ENCODE results near the gene DTL. TPM values are rescaled to one million over a fixed set of nuclear protein-coding genes. Genes with fewer than 3 reads are reported as not detected.
"Not testable (repeated sequence)": the region's sequence is repeated elsewhere in the genome, so short reads cannot be mapped to it uniquely, and the experiment has no call there.

Gene DTL
- 10 to 100 TPM; 74.1 to 77.5 TPM for total RNA-seq

- no peaks in the 10 kb centered on the region for H3K9me3 Mint-ChIP-seq (ENCODE audit: insufficient read depth)
- H3K27me3 Mint-ChIP-seq (ENCODE audit: low read depth): no peaks in the 10 kb centered on the region
- peak within 1 kb of the TSS; percentile 99 for H3K27ac Mint-ChIP-seq
- ChIA-PET POLR2A (interaction anchor here (0.5 to 2.9 kb wide), 25 partner anchors 9 to 776 kb away, joined by 3 to 20 read pairs (median 4); partner anchors contain the start of genes ATF3, NEK2, NSL1 and TATDN3), CTCF (interaction anchor here (0.6 to 6.4 kb wide), 77 partner anchors 8 to 888 kb away, joined by 3 to 114 read pairs (median 4); partner anchors contain the start of genes NEK2, PPP2R5A and SLC30A1)
- peak within 1 kb of the TSS; percentile 98 for H3K4me3 Mint-ChIP-seq
- ATAC-seq (peak; percentile 87), DNase-seq (peak; percentile 100)
- H3K36me3 Mint-ChIP-seq (ENCODE audit: low read depth): peaks cover 59% of the 10 kb centered on the region
- H3K4me1 Mint-ChIP-seq (ENCODE audit: low read depth): peaks cover 56% of the 10 kb centered on the region
These were observed at the start of gene DTL, which contains the start of gene INTS7 for GRCh38 chr1:212035123-212035834. Gene DTL (plus strand): TSS chr1:212035748. CDS start chr1:212035891, 143 bp downstream. Gene INTS7 (minus strand): TSS chr1:212035557. CDS start chr1:212035437, 120 bp downstream.

- H3K4me3 Mint-ChIP-seq: no peak overlapping the region
- ChIA-PET POLR2A (no interaction called here), CTCF (interaction anchor here (0.8 to 1.2 kb wide), 3 partner anchors 49 to 470 kb away, joined by 3 to 4 read pairs (median 4); partner anchors contain the start of genes DTL and INTS7)
- no peaks in the 10 kb centered on the region for H3K27me3 Mint-ChIP-seq (ENCODE audit: low read depth)
- no peaks in the 10 kb centered on the region for H3K9me3 Mint-ChIP-seq (ENCODE audit: insufficient read depth)
- ATAC-seq (no peak), DNase-seq (no peak)
- H3K36me3 Mint-ChIP-seq (ENCODE audit: low read depth): peaks cover 51% of the 10 kb centered on the region
- no peaks in the 10 kb centered on the region for H3K4me1 Mint-ChIP-seq (ENCODE audit: low read depth)
- H3K27ac Mint-ChIP-seq: no peak overlapping the region
These were observed 48.8 kb upstream of the DTL start for GRCh38 chr1:211986628-211987254.

GRCh38 chr1:211991695-211992094, 43.9 kb upstream of the DTL start:
- H3K27ac Mint-ChIP-seq: no peak overlapping the region
- DNase-seq (no peak), ATAC-seq (no peak)
- peaks cover 35% of the 10 kb centered on the region for H3K36me3 Mint-ChIP-seq (ENCODE audit: low read depth)
- H3K27me3 Mint-ChIP-seq (ENCODE audit: low read depth): no peaks in the 10 kb centered on the region
- H3K9me3 Mint-ChIP-seq (ENCODE audit: insufficient read depth): no peaks in the 10 kb centered on the region
- CTCF ChIA-PET: interaction anchor here (1.0 kb wide), 1 partner anchor 294 kb away, joined by 3 read pairs; no protein-coding TSS in a partner anchor
- H3K4me1 Mint-ChIP-seq (ENCODE audit: low read depth): no peaks in the 10 kb centered on the region
- POLR2A ChIA-PET: no interaction called here
- H3K4me3 Mint-ChIP-seq: no peak overlapping the region

GRCh38 chr1:211997426-211997825, 38.1 kb upstream of the DTL start:
- H3K36me3 Mint-ChIP-seq (ENCODE audit: low read depth): peaks cover 46% of the 10 kb centered on the region
- CTCF ChIA-PET, POLR2A ChIA-PET: not testable (repeated sequence)

GRCh38 chr1:212002536-212002935, 33.0 kb upstream of the DTL start:
- H3K4me3 Mint-ChIP-seq: no peak overlapping the region
- no peak overlapping the region for H3K27ac Mint-ChIP-seq
- H3K36me3 Mint-ChIP-seq (ENCODE audit: low read depth): peaks cover 53% of the 10 kb centered on the region
- DNase-seq: no peak
- H3K27me3 Mint-ChIP-seq (ENCODE audit: low read depth): no peaks in the 10 kb centered on the region
- no peaks in the 10 kb centered on the region for H3K4me1 Mint-ChIP-seq (ENCODE audit: low read depth)
- ATAC-seq: no peak
- H3K9me3 Mint-ChIP-seq (ENCODE audit: insufficient read depth): no peaks in the 10 kb centered on the region
- ChIA-PET POLR2A (interaction anchor here (0.6 kb wide), 1 partner anchor 178 kb away, joined by 4 read pairs; no protein-coding TSS in a partner anchor), CTCF (interaction anchor here (0.9 kb wide), 1 partner anchor 322 kb away, joined by 4 read pairs; no protein-coding TSS in a partner anchor)

More at GRCh38 chr1:211997426-211997825, 38.1 kb upstream of the DTL start:
- H3K9me3 Mint-ChIP-seq (ENCODE audit: insufficient read depth); ATAC-seq; H3K4me3 Mint-ChIP-seq; H3K27ac Mint-ChIP-seq; H3K27me3 Mint-ChIP-seq (ENCODE audit: low read depth); DNase-seq; H3K4me1 Mint-ChIP-seq (ENCODE audit: low read depth): not testable (repeated sequence)

GRCh38 chr1:212004895-212005608, 30.5 kb upstream of the DTL start:
- Mint-ChIP-seq H3K4me1 (ENCODE audit: low read depth) (no peaks in the 10 kb centered on the region), H3K36me3 (ENCODE audit: low read depth) (peaks cover 48% of the 10 kb centered on the region), H3K27ac (no peak overlapping the region), H3K9me3 (ENCODE audit: insufficient read depth) (no peaks in the 10 kb centered on the region), H3K27me3 (ENCODE audit: low read depth) (no peaks in the 10 kb centered on the region), H3K4me3 (no peak overlapping the region)
- ChIA-PET CTCF (interaction anchor here (1.0 to 1.6 kb wide), 4 partner anchors 8 to 324 kb away, joined by 3 to 7 read pairs (median 3); partner anchors contain the start of genes DTL and INTS7), POLR2A (no interaction called here)
- no peak for DNase-seq
- ATAC-seq: no peak

GRCh38 chr1:212007178-212007577, 28.4 kb upstream of the DTL start:
- POLR2A ChIA-PET: no interaction called here
- CTCF ChIA-PET: interaction anchor here (0.7 kb wide), 1 partner anchor 309 kb away, joined by 4 read pairs; no protein-coding TSS in a partner anchor
- DNase-seq (no peak), ATAC-seq (no peak)
- no peaks in the 10 kb centered on the region for H3K27me3 Mint-ChIP-seq (ENCODE audit: low read depth)
- H3K27ac Mint-ChIP-seq: no peak overlapping the region
- H3K36me3 Mint-ChIP-seq (ENCODE audit: low read depth): peaks cover 38% of the 10 kb centered on the region
- no peak overlapping the region for H3K4me3 Mint-ChIP-seq
- no peaks in the 10 kb centered on the region for H3K9me3 Mint-ChIP-seq (ENCODE audit: insufficient read depth)
- H3K4me1 Mint-ChIP-seq (ENCODE audit: low read depth): no peaks in the 10 kb centered on the region

- H3K4me3 Mint-ChIP-seq: no peak overlapping the region
- no peaks in the 10 kb centered on the region for H3K27me3 Mint-ChIP-seq (ENCODE audit: low read depth)
- H3K4me1 Mint-ChIP-seq (ENCODE audit: low read depth): no peaks in the 10 kb centered on the region
- peaks cover 31% of the 10 kb centered on the region for H3K36me3 Mint-ChIP-seq (ENCODE audit: low read depth)
- H3K27ac Mint-ChIP-seq: no peak overlapping the region
- POLR2A ChIA-PET: no interaction called here
- DNase-seq (no peak), ATAC-seq (no peak)
- no peaks in the 10 kb centered on the region for H3K9me3 Mint-ChIP-seq (ENCODE audit: insufficient read depth)
- CTCF ChIA-PET: interaction anchor here (0.7 kb wide), 1 partner anchor 310 kb away, joined by 4 read pairs; no protein-coding TSS in a partner anchor
These were observed 27.7 kb upstream of the DTL start for GRCh38 chr1:212007886-212008285.

GRCh38 chr1:212009561-212009960, 26.0 kb upstream of the DTL start:
- H3K9me3 Mint-ChIP-seq (ENCODE audit: insufficient read depth): no peaks in the 10 kb centered on the region
- H3K27ac Mint-ChIP-seq: no peak overlapping the region
- H3K4me3 Mint-ChIP-seq: no peak overlapping the region
- peaks cover 30% of the 10 kb centered on the region for H3K36me3 Mint-ChIP-seq (ENCODE audit: low read depth)
- no peak for DNase-seq
- no peaks in the 10 kb centered on the region for H3K27me3 Mint-ChIP-seq (ENCODE audit: low read depth)
- no peak for ATAC-seq
- POLR2A ChIA-PET: no interaction called here
- H3K4me1 Mint-ChIP-seq (ENCODE audit: low read depth): no peaks in the 10 kb centered on the region
- CTCF ChIA-PET: interaction anchor here (0.8 to 2.5 kb wide), 8 partner anchors 24 to 446 kb away, joined by 3 to 17 read pairs (median 4); partner anchors contain the start of genes DTL and INTS7

- no peak for DNase-seq
- Mint-ChIP-seq H3K4me1 (ENCODE audit: low read depth) (no peaks in the 10 kb centered on the region), H3K27ac (no peak overlapping the region), H3K36me3 (ENCODE audit: low read depth) (peaks cover 29% of the 10 kb centered on the region), H3K27me3 (ENCODE audit: low read depth) (no peaks in the 10 kb centered on the region), H3K4me3 (no peak overlapping the region), H3K9me3 (ENCODE audit: insufficient read depth) (no peaks in the 10 kb centered on the region)
- POLR2A ChIA-PET: no interaction called here
- CTCF ChIA-PET: interaction anchor here (0.8 to 2.5 kb wide), 7 partner anchors 24 to 446 kb away, joined by 3 to 17 read pairs (median 4); partner anchors contain the start of genes DTL and INTS7
- ATAC-seq: no peak
These were observed 25.5 kb upstream of the DTL start for GRCh38 chr1:212010004-212010403.

GRCh38 chr1:212012034-212012740, 23.4 kb upstream of the DTL start:
- ATAC-seq: peak; percentile 99
- DNase-seq: peak; percentile 77
- Mint-ChIP-seq H3K9me3 (ENCODE audit: insufficient read depth) (no peaks in the 10 kb centered on the region), H3K27me3 (ENCODE audit: low read depth) (no peaks in the 10 kb centered on the region), H3K36me3 (ENCODE audit: low read depth) (peaks cover 33% of the 10 kb centered on the region), H3K27ac (no peak overlapping the region), H3K4me1 (ENCODE audit: low read depth) (no peaks in the 10 kb centered on the region), H3K4me3 (no peak overlapping the region)
- ChIA-PET POLR2A (interaction anchor here (1.7 kb wide), 1 partner anchor 23 kb away, joined by 3 read pairs; the partner anchor contains the start of gene INTS7), CTCF (interaction anchor here (0.6 to 2.7 kb wide), 10 partner anchors 13 to 444 kb away, joined by 3 to 35 read pairs (median 6); partner anchors contain the start of genes DTL and INTS7)

Data from activated CD8-positive, alpha-beta T cell treated with anti-CD3 and anti-CD28 coated beads, Interleukin-2, amount 10 ng/mL, durations not matched to agents 7 days and 5 days (primary cell).